ENCODE measurements around the gene FADS3.

Gene FADS3

GRCh38 chr11:61863548-61864081 lies 27.7 kb downstream of the FADS3 start:
- H3K36me3 ChIP-seq (ENCODE audit: control insufficient read depth, insufficient read depth, low read length), result peaks cover 40% of the 10 kb centered on the region

GRCh38 chr11:61862714-61863547 lies 28.4 kb downstream of the FADS3 start:
- no peak for TF ChIP-seq CTCF (IDR thresholded peaks at IDR 0.05; ENCODE audit: insufficient read depth, low read length, poor library complexity, severe bottlenecking)
- no peaks in the 10 kb centered on the region for H3K27me3 ChIP-seq (replicated peaks; ENCODE audit: control insufficient read depth, insufficient read depth, low read length)
- no peak overlapping the region for H3K4me3 ChIP-seq (replicated peaks; ENCODE audit: low read depth, low read length)
- no peak for DNase-seq (ENCODE audit: extremely low read depth, insufficient read length)
- H3K36me3 ChIP-seq (ENCODE audit: control insufficient read depth, insufficient read depth, low read length), result peaks cover 40% of the 10 kb centered on the region

More at GRCh38 chr11:61863548-61864081, 27.7 kb downstream of the FADS3 start:
- Histone ChIP-seq H3K4me3 (replicated peaks; ENCODE audit: low read depth, low read length) (no peak overlapping the region), H3K27me3 (replicated peaks; ENCODE audit: control insufficient read depth, insufficient read depth, low read length) (no peaks in the 10 kb centered on the region)
- no peak for TF ChIP-seq CTCF (IDR thresholded peaks at IDR 0.05; ENCODE audit: insufficient read depth, low read length, poor library complexity, severe bottlenecking)
- DNase-seq (ENCODE audit: extremely low read depth, insufficient read length), result no peak

GRCh38 chr11:61861634-61862033 lies 29.7 kb downstream of the FADS3 start:
- Histone ChIP-seq H3K27me3 (replicated peaks; ENCODE audit: control insufficient read depth, insufficient read depth, low read length) (no peaks in the 10 kb centered on the region), H3K4me3 (replicated peaks; ENCODE audit: low read depth, low read length) (no peak overlapping the region), H3K36me3 (ENCODE audit: control insufficient read depth, insufficient read depth, low read length) (peaks cover 50% of the 10 kb centered on the region)
- TF ChIP-seq CTCF (IDR thresholded peaks at IDR 0.05; ENCODE audit: insufficient read depth, low read length, poor library complexity, severe bottlenecking), result no peak
- no peak for DNase-seq (ENCODE audit: extremely low read depth, insufficient read length)

GRCh38 chr11:61860054-61860903 lies 31.1 kb downstream of the FADS3 start:
- H3K4me3 ChIP-seq (replicated peaks; ENCODE audit: low read depth, low read length), result no peak overlapping the region
- peaks cover 53% of the 10 kb centered on the region for H3K36me3 ChIP-seq (ENCODE audit: control insufficient read depth, insufficient read depth, low read length)
- no peak for TF ChIP-seq CTCF (IDR thresholded peaks at IDR 0.05; ENCODE audit: insufficient read depth, low read length, poor library complexity, severe bottlenecking)

GRCh38 chr11:61855939-61856680 lies 35.2 kb downstream of the FADS3 start:
- H3K27me3 ChIP-seq (replicated peaks; ENCODE audit: control insufficient read depth, insufficient read depth, low read length), result no peaks in the 10 kb centered on the region
- peaks cover 54% of the 10 kb centered on the region for H3K36me3 ChIP-seq (ENCODE audit: control insufficient read depth, insufficient read depth, low read length)
- H3K4me3 ChIP-seq (replicated peaks; ENCODE audit: low read depth, low read length), result no peak overlapping the region
- no peak for TF ChIP-seq CTCF (IDR thresholded peaks at IDR 0.05; ENCODE audit: insufficient read depth, low read length, poor library complexity, severe bottlenecking)
- DNase-seq (ENCODE audit: extremely low read depth, insufficient read length), result no peak

More at GRCh38 chr11:61860054-61860903, 31.1 kb downstream of the FADS3 start:
- H3K27me3 ChIP-seq (replicated peaks; ENCODE audit: control insufficient read depth, insufficient read depth, low read length), result no peaks in the 10 kb centered on the region
- DNase-seq (ENCODE audit: extremely low read depth, insufficient read length), result no peak
